Tibial artery (tissue), 4 donors: ENCODE data around the gene UQCRC2.

Experiments
- DNase-seq, 2 donors: peaks; one replicate each; pipeline ENCODE4 v3.0.0-alpha.2; 2019
- H3K27ac ChIP-seq, 2 donors: fragments of 200-600 bp; sonication (generic) in 1 of 2; 1 replicate in 1 of 2; 2 replicates in 1 of 2; pipeline ENCODE4 v1.5.1; 2018 to 2019; ENCODE audit warnings: mild to moderate bottlenecking in 1 of 2
- H3K27me3 ChIP-seq, 2 donors: fragments of 200-600 bp; sonication (generic) in 1 of 2; one replicate each; pipeline versions ENCODE4 v1.5.1 to v1.6.0; 2016 to 2019
- H3K36me3 ChIP-seq, 3 donors: fragments of 200-600 bp; sonication (generic) in 2 of 3; one replicate each; pipeline ENCODE4 v1.5.1; 2016 to 2019; ENCODE audit warnings: mild to moderate bottlenecking in 2 of 3
- H3K4me1 ChIP-seq, 4 donors: fragments of 200-600 bp; sonication (generic) in 2 of 4; 1 replicate in 3 of 4; 2 replicates in 1 of 4; pipeline ENCODE4 v1.5.1; 2016 to 2019
- H3K4me3 ChIP-seq, 2 donors: fragments of 200-600 bp; sonication (generic) in 1 of 2; 1 replicate in 1 of 2; 2 replicates in 1 of 2; pipeline ENCODE4 v1.5.1; 2018 to 2019; ENCODE audit warnings: mild to moderate bottlenecking in 2 of 2
- H3K9me3 ChIP-seq, 3 donors: fragments of 200-600 bp; sonication (generic) in 1 of 3; one replicate each; pipeline ENCODE4 v1.5.1; 2016 to 2019
- CTCF ChIP-seq, 2 experiments: fragments of 200-600 bp in 1 of 2; fragments of 450-650 bp in 1 of 2; IDR thresholded peaks; one replicate each; pipeline ENCODE4 v1.5.1; 2017 to 2019; ENCODE audit warnings: antibody characterized with exemption in 2 of 2, mild to moderate bottlenecking in 1 of 2, moderate library complexity in 1 of 2
- intact Hi-C: fragments of 100-400 bp; cut with DNase I; formaldehyde crosslinking; loops from one replicate; pipeline ENCODE4 v1.15.0; 2023; ENCODE audit warnings: low total_unique reads

The UQCRC2 gene

GRCh38 chr16:21953541-21953902, 361 bp downstream of the UQCRC2 start:
- no peaks in the 10 kb centered on the region for H3K9me3 ChIP-seq
- no peak for TF ChIP-seq CTCF (IDR thresholded peaks at IDR 0.05)
- peaks cover 4 to 41% (median 30%) of the 10 kb centered on the region in 4 donors for H3K4me1 ChIP-seq
- H3K4me3 ChIP-seq: peak overlapping the region; percentile 71 to 94
- peaks cover 17 to 26% (median 22%) of the 10 kb centered on the region in 3 donors for H3K36me3 ChIP-seq
- intact Hi-C loops: no loop called here
- DNase-seq: no peak
- no peaks in the 10 kb centered on the region for H3K27me3 ChIP-seq
- H3K27ac ChIP-seq: peak overlapping the region; percentile 85 to 87

GRCh38 chr16:21957714-21958346, 4.7 kb downstream of the UQCRC2 start:
- no peaks in the 10 kb centered on the region for H3K27me3 ChIP-seq
- TF ChIP-seq CTCF (IDR thresholded peaks at IDR 0.05): no peak
- intact Hi-C loops: no loop called here
- H3K4me3 ChIP-seq: no peak overlapping the region
- DNase-seq: no peak
- peaks cover 53 to 69% (median 63%) of the 10 kb centered on the region in 3 donors for H3K36me3 ChIP-seq
- peaks cover 4 to 20% (median 14%) of the 10 kb centered on the region in 4 donors for H3K4me1 ChIP-seq
- no peak overlapping the region for H3K27ac ChIP-seq
- no peaks in the 10 kb centered on the region for H3K9me3 ChIP-seq

GRCh38 chr16:21959050-21959449, 5.9 kb downstream of the UQCRC2 start:
- intact Hi-C loops: no loop called here
- peaks cover 66 to 81% (median 75%) of the 10 kb centered on the region in 3 donors for H3K36me3 ChIP-seq
- peaks cover 3 to 18% (median 11%) of the 10 kb centered on the region in 4 donors for H3K4me1 ChIP-seq
- DNase-seq: no peak
- H3K27ac ChIP-seq: no peak overlapping the region
- TF ChIP-seq CTCF (IDR thresholded peaks at IDR 0.05): no peak
- no peak overlapping the region for H3K4me3 ChIP-seq
- no peaks in the 10 kb centered on the region for H3K9me3 ChIP-seq
- H3K27me3 ChIP-seq: no peaks in the 10 kb centered on the region

- intact Hi-C loops: no loop called here
- TF ChIP-seq CTCF (IDR thresholded peaks at IDR 0.05): no peak
Measured at GRCh38 chr16:21962475-21962874, 9.3 kb downstream of the UQCRC2 start.

GRCh38 chr16:21963887-21964286, 10.7 kb downstream of the UQCRC2 start:
- Histone ChIP-seq H3K36me3 (peaks cover 90 to 100% (median 97%) of the 10 kb centered on the region in 3 donors), H3K9me3 (no peaks in the 10 kb centered on the region), H3K4me3 (no peak overlapping the region), H3K4me1 (no peaks in the 10 kb centered on the region), H3K27me3 (no peaks in the 10 kb centered on the region), H3K27ac (no peak overlapping the region)
- DNase-seq: no peak
- intact Hi-C loops: no loop called here
- TF ChIP-seq CTCF (IDR thresholded peaks at IDR 0.05): no peak

More at GRCh38 chr16:21962475-21962874, 9.3 kb downstream of the UQCRC2 start:
- no peak for DNase-seq
- Histone ChIP-seq H3K27ac (no peak overlapping the region), H3K4me3 (no peak overlapping the region), H3K4me1 (peaks cover 0 to 1% (median 0%) of the 10 kb centered on the region in 4 donors), H3K9me3 (no peaks in the 10 kb centered on the region), H3K36me3 (peaks cover 90 to 100% (median 98%) of the 10 kb centered on the region in 3 donors), H3K27me3 (no peaks in the 10 kb centered on the region)
